OCI-LY1 (cell line): Measurements from ENCODE around the gene USP2.

Experiments used
- EZH2 ChIP-seq: fragments of 200-600 bp; sonication (generic), shearing (Covaris generic); IDR thresholded peaks from 2 replicates; pipeline ENCODE4 v1.8.0; 2017; ENCODE audit warnings: borderline replicate concordance, mixed run types, mild to moderate bottlenecking, antibody characterized with exemption, low read length, moderate library complexity, mixed read lengths
- TF ChIP-seq, protein P1 (sequence below): fragments of 200-600 bp; sonication (generic), shearing (Covaris generic); IDR thresholded peaks from 2 replicates; pipeline ENCODE4 v1.5.1; 2017; ENCODE audit warnings: mild to moderate bottlenecking, antibody characterized with exemption, low read length, moderate library complexity, mixed read lengths

DNA sequence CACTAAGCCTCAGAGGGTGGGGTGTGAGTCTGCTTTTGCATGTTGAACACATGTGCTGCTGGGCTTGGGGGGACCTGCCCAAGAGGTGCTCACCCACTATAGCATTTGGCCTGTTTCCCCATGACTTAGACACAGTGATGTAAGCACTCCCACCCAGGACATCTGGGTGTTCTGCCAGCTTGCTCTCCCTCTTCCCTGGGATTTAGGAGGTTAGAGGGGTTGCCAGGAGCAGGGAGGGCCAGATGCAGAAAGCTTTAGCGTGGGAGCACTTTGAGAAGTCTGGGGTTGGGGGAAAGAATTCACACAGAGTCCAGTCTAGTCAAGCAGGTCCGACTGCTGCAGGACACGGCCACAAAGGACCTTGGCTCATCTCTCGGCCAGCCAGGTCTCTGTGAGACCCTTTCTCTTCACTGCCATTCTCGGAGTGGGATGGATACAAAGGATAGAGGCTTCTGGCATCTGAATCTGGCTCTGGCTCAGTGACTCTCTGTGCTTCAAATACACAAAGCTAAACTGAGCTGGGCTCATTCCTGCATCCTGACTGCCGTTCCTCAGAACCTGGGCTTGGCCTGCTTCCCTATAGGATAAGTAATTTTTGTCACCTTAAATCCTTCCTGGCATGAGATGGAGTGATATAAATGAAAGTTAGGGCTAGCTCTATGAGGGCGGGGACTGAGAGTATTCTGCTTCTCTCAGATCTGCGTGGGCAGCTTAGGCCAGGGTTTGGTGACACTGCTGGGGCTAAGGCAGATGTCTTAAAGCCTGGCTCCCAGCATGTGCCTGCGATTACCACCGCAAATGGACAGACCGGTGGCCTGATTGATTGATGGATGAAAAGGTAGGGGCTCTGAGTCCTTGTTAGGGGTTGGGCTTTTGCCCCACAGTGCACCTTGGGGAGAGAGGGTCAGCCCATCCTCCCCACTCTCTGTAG lies 14.5 kb downstream of the USP2 start:
- TF ChIP-seq, protein P1, sequence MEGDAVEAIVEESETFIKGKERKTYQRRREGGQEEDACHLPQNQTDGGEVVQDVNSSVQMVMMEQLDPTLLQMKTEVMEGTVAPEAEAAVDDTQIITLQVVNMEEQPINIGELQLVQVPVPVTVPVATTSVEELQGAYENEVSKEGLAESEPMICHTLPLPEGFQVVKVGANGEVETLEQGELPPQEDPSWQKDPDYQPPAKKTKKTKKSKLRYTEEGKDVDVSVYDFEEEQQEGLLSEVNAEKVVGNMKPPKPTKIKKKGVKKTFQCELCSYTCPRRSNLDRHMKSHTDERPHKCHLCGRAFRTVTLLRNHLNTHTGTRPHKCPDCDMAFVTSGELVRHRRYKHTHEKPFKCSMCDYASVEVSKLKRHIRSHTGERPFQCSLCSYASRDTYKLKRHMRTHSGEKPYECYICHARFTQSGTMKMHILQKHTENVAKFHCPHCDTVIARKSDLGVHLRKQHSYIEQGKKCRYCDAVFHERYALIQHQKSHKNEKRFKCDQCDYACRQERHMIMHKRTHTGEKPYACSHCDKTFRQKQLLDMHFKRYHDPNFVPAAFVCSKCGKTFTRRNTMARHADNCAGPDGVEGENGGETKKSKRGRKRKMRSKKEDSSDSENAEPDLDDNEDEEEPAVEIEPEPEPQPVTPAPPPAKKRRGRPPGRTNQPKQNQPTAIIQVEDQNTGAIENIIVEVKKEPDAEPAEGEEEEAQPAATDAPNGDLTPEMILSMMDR: no peak
- no peak for TF ChIP-seq EZH2
